Measurements from ENCODE around the gene HMGB1. TPM values are rescaled to one million over a fixed set of nuclear protein-coding genes. Genes with fewer than 3 reads are reported as not detected.

Gene HMGB1
- total and polyA plus RNA-seq, 2 of the 13 experiments (the other 11 are each of a cell fraction or from before 2014, with no cell fraction given) = 115 to 584 TPM

- TF ChIP-seq HNF4G (IDR thresholded peaks at IDR 0.05; ENCODE audit: borderline replicate concordance, low read depth, low read length) = no peak
- no peak; the same call in 1 of the 2 replicates for TF ChIP-seq HNF4G (CRISPR knock-in tag; IDR thresholded peaks at IDR 0.05; ENCODE audit: borderline replicate concordance, low read depth)
- no peak for TF ChIP-seq ZSCAN9 (CRISPR knock-in tag; IDR thresholded peaks at IDR 0.05; ENCODE audit: borderline replicate concordance)
- TF ChIP-seq DMAP1 (CRISPR knock-in tag; IDR thresholded peaks at IDR 0.05) = peak; percentile 49; the same call in 1 of the 2 replicates
- TF ChIP-seq ZSCAN25 (CRISPR knock-in tag; IDR thresholded peaks at IDR 0.05) = peak; percentile 94
- TF ChIP-seq GFI1 (CRISPR knock-in tag; IDR thresholded peaks at IDR 0.05; ENCODE audit: borderline replicate concordance) = peak; percentile 65; the same call in 1 of the 2 replicates
- TF ChIP-seq, protein P1, sequence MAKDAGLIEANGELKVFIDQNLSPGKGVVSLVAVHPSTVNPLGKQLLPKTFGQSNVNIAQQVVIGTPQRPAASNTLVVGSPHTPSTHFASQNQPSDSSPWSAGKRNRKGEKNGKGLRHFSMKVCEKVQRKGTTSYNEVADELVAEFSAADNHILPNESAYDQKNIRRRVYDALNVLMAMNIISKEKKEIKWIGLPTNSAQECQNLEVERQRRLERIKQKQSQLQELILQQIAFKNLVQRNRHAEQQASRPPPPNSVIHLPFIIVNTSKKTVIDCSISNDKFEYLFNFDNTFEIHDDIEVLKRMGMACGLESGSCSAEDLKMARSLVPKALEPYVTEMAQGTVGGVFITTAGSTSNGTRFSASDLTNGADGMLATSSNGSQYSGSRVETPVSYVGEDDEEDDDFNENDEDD (CRISPR knock-in tag; IDR thresholded peaks at IDR 0.05; ENCODE audit: borderline replicate concordance) = peak; percentile 97
- TF ChIP-seq LCORL (IDR thresholded peaks at IDR 0.05) = no peak
- TF ChIP-seq LCORL (CRISPR knock-in tag; IDR thresholded peaks at IDR 0.05) = peak; percentile 63
- TF ChIP-seq ZNF451 (CRISPR knock-in tag; IDR thresholded peaks at IDR 0.05) = no peak; the same call in 1 of the 2 replicates
- TF ChIP-seq GPN1 (CRISPR knock-in tag; IDR thresholded peaks at IDR 0.05; ENCODE audit: borderline replicate concordance) = no peak
- TF ChIP-seq ZNF614 (CRISPR knock-in tag; IDR thresholded peaks at IDR 0.05; ENCODE audit: borderline replicate concordance) = no peak
- no peak for TF ChIP-seq DNMT3B (CRISPR knock-in tag; conservative IDR thresholded peaks at IDR 0.05)
- no peak for TF ChIP-seq SMYD3 (CRISPR knock-in tag; IDR thresholded peaks at IDR 0.05)
- no peak for TF ChIP-seq SMAD1 (CRISPR knock-in tag; IDR thresholded peaks at IDR 0.05; ENCODE audit: borderline replicate concordance, low read depth)
- TF ChIP-seq, protein P2, sequence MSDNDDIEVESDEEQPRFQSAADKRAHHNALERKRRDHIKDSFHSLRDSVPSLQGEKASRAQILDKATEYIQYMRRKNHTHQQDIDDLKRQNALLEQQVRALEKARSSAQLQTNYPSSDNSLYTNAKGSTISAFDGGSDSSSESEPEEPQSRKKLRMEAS (IDR thresholded peaks at IDR 0.05) = peak; percentile 96
- TF ChIP-seq ZNF709 (CRISPR knock-in tag; IDR thresholded peaks at IDR 0.05) = no peak
- no peak for TF ChIP-seq RARA (CRISPR knock-in tag; IDR thresholded peaks at IDR 0.05)
- no peak for TF ChIP-seq NFIC (IDR thresholded peaks at IDR 0.05; ENCODE audit: low read length)
- no peak for TF ChIP-seq SP1 (IDR thresholded peaks at IDR 0.05)
- TF ChIP-seq SP1 (CRISPR knock-in tag; IDR thresholded peaks at IDR 0.05) = peak; percentile 58; the same call in 1 of the 2 replicates
- no peak for TF ChIP-seq AGO2 (optimal IDR thresholded peaks at IDR 0.05; ENCODE audit: low read depth, low read length)
- TF ChIP-seq PCBP1 (IDR thresholded peaks at IDR 0.05; ENCODE audit: borderline replicate concordance, low read depth, low read length) = no peak
- TF ChIP-seq NR0B2 (CRISPR knock-in tag; IDR thresholded peaks at IDR 0.05) = peak; percentile 75; the same call in 1 of the 2 replicates
- TF ChIP-seq, protein P3, sequence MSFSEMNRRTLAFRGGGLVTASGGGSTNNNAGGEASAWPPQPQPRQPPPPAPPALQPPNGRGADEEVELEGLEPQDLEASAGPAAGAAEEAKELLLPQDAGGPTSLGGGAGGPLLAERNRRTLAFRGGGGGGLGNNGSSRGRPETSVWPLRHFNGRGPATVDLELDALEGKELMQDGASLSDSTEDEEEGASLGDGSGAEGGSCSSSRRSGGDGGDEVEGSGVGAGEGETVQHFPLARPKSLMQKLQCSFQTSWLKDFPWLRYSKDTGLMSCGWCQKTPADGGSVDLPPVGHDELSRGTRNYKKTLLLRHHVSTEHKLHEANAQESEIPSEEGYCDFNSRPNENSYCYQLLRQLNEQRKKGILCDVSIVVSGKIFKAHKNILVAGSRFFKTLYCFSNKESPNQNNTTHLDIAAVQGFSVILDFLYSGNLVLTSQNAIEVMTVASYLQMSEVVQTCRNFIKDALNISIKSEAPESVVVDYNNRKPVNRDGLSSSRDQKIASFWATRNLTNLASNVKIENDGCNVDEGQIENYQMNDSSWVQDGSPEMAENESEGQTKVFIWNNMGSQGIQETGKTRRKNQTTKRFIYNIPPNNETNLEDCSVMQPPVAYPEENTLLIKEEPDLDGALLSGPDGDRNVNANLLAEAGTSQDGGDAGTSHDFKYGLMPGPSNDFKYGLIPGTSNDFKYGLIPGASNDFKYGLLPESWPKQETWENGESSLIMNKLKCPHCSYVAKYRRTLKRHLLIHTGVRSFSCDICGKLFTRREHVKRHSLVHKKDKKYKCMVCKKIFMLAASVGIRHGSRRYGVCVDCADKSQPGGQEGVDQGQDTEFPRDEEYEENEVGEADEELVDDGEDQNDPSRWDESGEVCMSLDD (CRISPR knock-in tag; IDR thresholded peaks at IDR 0.05; ENCODE audit: borderline replicate concordance) = no peak
- TF ChIP-seq ZNF713 (CRISPR knock-in tag; IDR thresholded peaks at IDR 0.05) = no peak
- TF ChIP-seq ZNF546 (CRISPR knock-in tag; conservative IDR thresholded peaks at IDR 0.05) = no peak
- peak; percentile 65; the same call in 1 of the 2 replicates for TF ChIP-seq ZFP37 (CRISPR knock-in tag; IDR thresholded peaks at IDR 0.05; ENCODE audit: borderline replicate concordance)
Measured at GRCh38 chr13:30408319-30409101, 57.2 kb downstream of the HMGB1 start (continued).

Data from HepG2 (cell line).